K562 (cell line): ENCODE results near the gene FOXA3. TPM values are rescaled to one million over a fixed set of nuclear protein-coding genes. Genes with fewer than 3 reads are reported as not detected.
A peak's percentile ranks its signal among the peaks of the same experiment; 100 is the strongest.

Source experiments
- ASH1L ChIP-seq: fragments of 450-650 bp; IDR thresholded peaks from 2 replicates; pipeline ENCODE4 v1.6.1; 2018; ENCODE audit warnings: borderline replicate concordance, mild to moderate bottlenecking, low read depth; ENCODE audit not compliant: partially characterized antibody
- ATF6 ChIP-seq: sonication (generic); formaldehyde crosslinking; IDR thresholded peaks from 2 replicates; pipeline ENCODE4 v1.4.0; 2020; ENCODE audit warnings: mild to moderate bottlenecking, missing genetic modification reagents
- BRD9 ChIP-seq: fragments of 450-650 bp; IDR thresholded peaks from 2 replicates; pipeline ENCODE4 v1.6.1; 2018; ENCODE audit warnings: low read depth; ENCODE audit not compliant: partially characterized antibody
- CBFA2T2 ChIP-seq: fragments of 450-650 bp; conservative IDR thresholded peaks from 2 replicates; pipeline ENCODE4 v1.6.1; 2017; ENCODE audit warnings: mild to moderate bottlenecking
- CHD2 ChIP-seq: IDR thresholded peaks from 2 replicates; pipeline ENCODE4 v1.6.1; 2011; ENCODE audit warnings: low read depth, low read length
- E2F5 ChIP-seq: sonication (generic); formaldehyde crosslinking; IDR thresholded peaks from 2 replicates; pipeline ENCODE4 v1.8.0; 2022; ENCODE audit warnings: mild to moderate bottlenecking, missing genetic modification reagents
- ERF ChIP-seq: fragments of 450-650 bp; formaldehyde crosslinking; IDR thresholded peaks from 2 replicates; pipeline ENCODE4 v1.4.0; 2020; ENCODE audit warnings: mild to moderate bottlenecking, mixed read lengths
- ETS2 ChIP-seq: IDR thresholded peaks from 2 replicates; pipeline ENCODE4 v1.6.1; 2016; ENCODE audit warnings: borderline replicate concordance, missing genetic modification characterization, mild to moderate bottlenecking, moderate library complexity, missing compliant biosample characterization; ENCODE audit not compliant: poor library complexity, severe bottlenecking
- FOXP1 ChIP-seq: sonication (generic); formaldehyde crosslinking; IDR thresholded peaks from 2 replicates; pipeline ENCODE4 v1.8.0; 2022; ENCODE audit warnings: mild to moderate bottlenecking, missing genetic modification reagents
- MTA1 ChIP-seq: fragments of 450-650 bp; IDR thresholded peaks from 2 replicates; pipeline ENCODE4 v1.6.1; 2017; ENCODE audit warnings: borderline replicate concordance
- PRMT5 ChIP-seq: sonication (generic); formaldehyde crosslinking; IDR thresholded peaks from 2 replicates; pipeline ENCODE4 v1.5.0; 2020; ENCODE audit warnings: missing genetic modification reagents
- RBM14 ChIP-seq: fragments of 200-400 bp; formaldehyde crosslinking; IDR thresholded peaks from 2 replicates; pipeline ENCODE4 v1.6.1; 2018; ENCODE audit warnings: low read depth, mild to moderate bottlenecking, low read length, moderate library complexity, borderline replicate concordance; ENCODE audit not compliant: insufficient read depth
- SMAD4 ChIP-seq: fragments of 250-450 bp; sonication (Bioruptor Pico); conservative IDR thresholded peaks from 2 replicates; pipeline ENCODE4 v1.8.0; 2021; ENCODE audit warnings: inconsistent platforms, mild to moderate bottlenecking, moderate library complexity
- SMARCA4 ChIP-seq: fragments of 450-650 bp; IDR thresholded peaks from 2 replicates; pipeline ENCODE4 v1.6.1; 2016
- SNIP1 ChIP-seq: fragments of 450-650 bp; IDR thresholded peaks from 2 replicates; pipeline ENCODE4 v1.7.1; 2017; ENCODE audit warnings: low read depth, mild to moderate bottlenecking
- SOX6 ChIP-seq: fragments of 450-650 bp; IDR thresholded peaks from 2 replicates; pipeline ENCODE4 v1.6.1; 2014; ENCODE audit warnings: mild to moderate bottlenecking
- TOE1 ChIP-seq, 2 experiments: fragments of 450-650 bp in 1 of 2; sonication (generic) in 1 of 2; formaldehyde crosslinking in 1 of 2; IDR thresholded peaks; 2 replicates each; pipeline versions ENCODE4 v1.7.1 to v1.8.0; 2016 to 2022; ENCODE audit warnings: borderline replicate concordance in 2 of 2, mild to moderate bottlenecking in 2 of 2, antibody characterized with exemption in 1 of 2, inconsistent platforms in 1 of 2, low read depth in 1 of 2, missing genetic modification reagents in 1 of 2, moderate library complexity in 1 of 2
- UBTF ChIP-seq, 2 experiments: IDR thresholded peaks; 2 replicates each; pipeline ENCODE4 v1.6.1; 2012; ENCODE audit warnings: improper control_type of control experiment in 2 of 2, low read depth in 2 of 2, low read length in 2 of 2, borderline replicate concordance in 1 of 2
- ZBTB26 ChIP-seq: fragments of 450-650 bp; formaldehyde crosslinking; IDR thresholded peaks from 2 replicates; pipeline ENCODE4 v1.4.0; 2022; ENCODE audit warnings: missing genetic modification characterization
- ZNF134 ChIP-seq: fragments of 250-450 bp; sonication (Bioruptor Pico); conservative IDR thresholded peaks from 2 replicates; pipeline ENCODE4 v1.4.0; 2020
- ZNF717 ChIP-seq: fragments of 250-450 bp; sonication (Bioruptor Pico); IDR thresholded peaks from 2 replicates; pipeline ENCODE4 v1.5.0; 2021
- polyA plus RNA-seq, 8 experiments: library from polyadenylated mRNA; depleted of rRNA in 4 of 8; stranded (reverse) in 5 of 8; unstranded in 3 of 8; fragments of >200 nt; fragmentation: Nextera tagmentation in 2 of 8; fragmentation: Illumina TruSeq in 1 of 8; extraction: Ambion mirVana in 2 of 8; extraction: Trizol in 1 of 8; gene quantifications; 2 replicates each; pipeline versions ENCODE4 v1.2.1 to v1.2.3, GENCODE V29; 2011 to 2014; ENCODE audit warnings: inconsistent platforms in 1 of 8, missing spikeins in 1 of 8
- total RNA-seq, 7 experiments: library from RNA; depleted of rRNA in 6 of 7; stranded (reverse); fragments of >200 nt in 6 of 7; fragmentation: Illumina TruSeq in 2 of 7; extraction: Trizol in 2 of 7; gene quantifications; 2 replicates each; pipeline versions ENCODE4 v1.2.1 to v1.2.3, GENCODE V29; 2011 to 2021; ENCODE audit warnings: low replicate concordance in 1 of 7

The FOXA3 gene
- total and polyA plus RNA-seq, 9 of the 15 experiments (the other 6 are each of a cell fraction or from before 2014, with no cell fraction given) = 1.3 to 15.5 (median 4.7) TPM

- TF ChIP-seq ZNF134 (CRISPR knock-in tag) (peak; percentile 94), FOXP1 (CRISPR knock-in tag) (peak; percentile 77; the same call in 1 of the 2 replicates), MTA1 (peak; percentile 59; the same call in 1 of the 2 replicates), E2F5 (CRISPR knock-in tag) (no peak), SMAD4 (CRISPR knock-in tag) (peak; percentile 81), CHD2 (no peak), ZBTB26 (no peak), RBM14 (no peak), ERF (peak; percentile 74), ATF6 (CRISPR knock-in tag) (no peak), ETS2 (tag) (no peak), PRMT5 (CRISPR knock-in tag) (no peak), ASH1L (no peak), UBTF (IDR thresholded peaks at IDR 0.05; ENCODE audit: borderline replicate concordance in 1 of 2, low read depth in 2 of 2, low read length in 2 of 2) (no peak), ZNF717 (CRISPR knock-in tag) (no peak), TOE1 (IDR thresholded peaks at IDR 0.05; ENCODE audit: borderline replicate concordance) (peak; percentile 81), TOE1 (CRISPR knock-in tag; IDR thresholded peaks at IDR 0.05; ENCODE audit: borderline replicate concordance, low read depth) (no peak), SNIP1 (no peak), SMARCA4 (no peak), SOX6 (peak; percentile 64), BRD9 (peak; percentile 74), CBFA2T2 (no peak)
These were observed 18.8 kb downstream of the FOXA3 start (continued) for GRCh38 chr19:45882652-45883585.
